ENCODE measurements around the gene SET.
A peak's percentile ranks its signal among the peaks of the same experiment; 100 is the strongest.

Gene SET

GRCh38 chr9:128713411-128713780, 24.4 kb downstream of the SET start:
- DNase-seq, result no peak

GRCh38 chr9:128713941-128714573, 25.0 kb downstream of the SET start:
- DNase-seq, result no peak

DNA sequence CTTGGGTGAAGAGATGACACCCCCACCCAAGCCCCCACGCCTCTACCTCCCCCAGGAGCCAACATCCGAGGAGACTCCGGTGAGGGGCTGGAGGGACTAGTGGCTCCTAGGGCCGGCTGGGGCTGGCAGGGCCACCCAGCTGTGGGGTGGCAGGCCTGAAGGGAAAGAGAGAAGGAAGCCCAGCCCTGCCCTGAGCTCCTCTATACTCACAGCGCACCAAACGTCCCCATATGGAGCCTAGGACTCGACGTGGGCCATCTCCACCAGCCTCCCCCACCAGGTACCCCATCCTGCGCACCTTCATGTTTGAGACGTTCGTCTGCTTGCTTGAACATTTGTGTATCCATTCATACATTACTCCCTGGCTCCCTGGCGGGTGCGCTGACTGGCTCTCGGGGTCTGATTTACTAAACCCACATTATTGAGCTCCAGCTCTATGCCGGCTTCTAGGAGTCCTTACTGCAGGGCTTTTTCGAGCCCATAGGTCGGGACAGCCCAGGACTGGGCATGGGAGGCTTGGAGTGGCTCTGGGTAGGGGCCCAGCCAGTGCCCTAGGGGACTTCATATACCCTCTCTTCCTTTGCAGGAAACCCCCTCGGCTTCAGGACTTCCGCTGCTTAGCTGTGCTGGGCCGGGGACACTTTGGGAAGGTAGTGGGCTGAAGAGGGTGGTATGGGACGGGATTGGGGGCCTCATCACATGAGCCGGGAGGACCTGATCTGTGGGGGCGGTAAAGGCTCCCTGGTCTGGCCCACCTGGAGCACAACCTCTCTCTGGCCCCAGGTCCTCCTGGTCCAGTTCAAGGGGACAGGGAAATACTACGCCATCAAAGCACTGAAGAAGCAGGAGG, 25.8 kb downstream of the SET start:
- no peak for DNase-seq

- no peak for DNase-seq
These were observed 26.4 kb downstream of the SET start for GRCh38 chr9:128715436-128715750.

DNA sequence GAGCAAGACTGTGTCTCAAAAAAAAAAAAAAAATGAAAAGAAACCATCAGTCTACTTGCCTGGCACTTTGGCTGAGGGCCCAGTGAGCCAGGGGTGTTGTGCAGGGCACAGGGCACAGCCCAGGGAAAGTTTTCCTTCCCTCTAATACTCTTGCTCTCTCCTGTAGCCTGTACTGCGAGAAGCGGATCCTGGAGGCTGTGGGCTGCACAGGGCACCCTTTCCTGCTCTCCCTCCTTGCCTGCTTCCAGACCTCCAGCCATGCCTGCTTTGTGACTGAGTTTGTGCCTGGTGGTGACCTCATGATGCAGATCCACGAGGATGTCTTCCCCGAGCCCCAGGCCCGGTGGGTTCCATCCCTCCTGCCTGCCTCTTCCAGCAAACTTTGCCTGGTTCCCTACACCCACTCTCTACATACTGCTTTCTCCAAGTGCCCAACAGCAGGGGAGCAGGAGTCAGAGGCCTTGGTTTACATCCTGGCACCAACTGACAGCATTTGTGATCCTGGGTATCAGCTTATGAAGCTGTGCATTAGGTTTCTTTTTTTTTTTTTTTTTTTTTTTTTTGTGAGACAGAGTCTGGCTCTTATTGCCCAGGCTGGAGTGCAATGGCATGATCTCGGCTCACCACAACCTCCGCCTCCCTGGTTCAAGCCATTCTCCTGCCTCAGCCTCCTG, 27.7 kb downstream of the SET start:
- DNase-seq, result no peak

DNA sequence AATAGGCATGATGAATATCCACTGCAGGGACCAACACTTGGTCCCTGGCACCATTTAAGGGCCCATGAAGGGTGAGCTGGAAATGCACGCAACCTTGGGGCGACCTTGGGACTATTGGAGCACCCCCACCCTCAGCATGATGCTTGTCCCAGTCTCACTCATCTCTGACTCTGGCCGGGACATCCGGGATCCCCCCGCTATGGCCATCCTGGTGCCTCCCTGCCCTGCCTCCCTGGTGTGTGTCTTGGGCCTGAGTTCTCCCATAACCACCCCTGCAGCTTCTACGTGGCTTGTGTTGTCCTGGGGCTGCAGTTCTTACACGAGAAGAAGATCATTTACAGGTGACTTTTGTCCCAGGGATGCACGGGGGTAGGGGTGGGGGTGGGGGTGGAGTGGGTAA, 29.0 kb downstream of the SET start:
- no peak for DNase-seq

DNA sequence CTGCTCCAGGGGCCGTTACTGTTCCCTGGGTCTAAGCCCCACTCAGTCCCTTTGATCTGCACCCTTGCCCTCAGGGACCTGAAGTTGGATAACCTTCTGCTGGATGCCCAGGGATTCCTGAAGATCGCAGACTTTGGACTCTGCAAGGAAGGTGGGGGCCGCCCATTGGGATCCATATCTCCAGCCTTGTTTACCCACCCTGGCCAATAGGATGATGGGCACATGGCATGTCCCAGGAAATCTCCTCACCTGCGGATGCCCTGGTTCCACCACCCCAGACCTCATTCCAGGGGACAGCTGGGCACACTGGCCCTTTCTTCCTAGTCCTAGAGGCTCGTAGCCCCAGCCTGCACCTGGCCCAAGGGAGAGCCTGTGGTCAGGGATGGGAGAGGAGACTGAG, 29.5 kb downstream of the SET start:
- DNase-seq, result no peak

GRCh38 chr9:128719919-128720605, 31.0 kb downstream of the SET start:
- no peak for DNase-seq

DNA sequence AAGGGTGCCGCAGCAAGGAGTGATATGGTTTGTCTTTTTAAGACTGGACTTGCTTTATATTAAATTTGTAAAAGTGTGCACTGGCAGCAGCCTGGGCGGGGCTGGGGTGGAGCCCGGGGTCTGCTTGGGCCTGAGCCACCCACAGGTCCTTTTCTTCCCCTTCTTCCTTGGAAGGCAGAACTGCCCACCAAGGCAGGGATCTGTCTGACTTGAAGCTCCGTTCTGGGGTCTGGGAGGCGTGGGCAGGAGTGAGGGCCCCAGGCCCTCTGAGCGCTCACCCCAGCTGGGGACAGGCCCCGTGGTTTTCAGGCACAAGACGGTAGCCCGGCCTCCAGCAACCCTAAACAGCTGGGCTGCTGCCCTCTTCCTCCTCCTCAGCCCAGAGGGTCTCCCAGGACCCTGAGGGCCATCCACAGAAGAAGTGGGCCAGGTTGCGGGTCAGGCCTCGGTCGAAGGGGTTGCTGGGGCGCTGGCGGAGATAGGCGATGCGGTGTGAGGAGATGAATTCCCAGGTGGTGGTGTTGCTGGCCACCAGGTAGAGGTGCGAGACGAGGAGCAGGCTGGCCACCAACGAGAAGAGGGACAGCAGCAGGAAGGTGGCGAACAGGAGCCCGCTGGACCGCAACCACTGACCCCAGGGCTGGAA, 31.9 kb downstream of the SET start:
- DNase-seq, result no peak

DNA sequence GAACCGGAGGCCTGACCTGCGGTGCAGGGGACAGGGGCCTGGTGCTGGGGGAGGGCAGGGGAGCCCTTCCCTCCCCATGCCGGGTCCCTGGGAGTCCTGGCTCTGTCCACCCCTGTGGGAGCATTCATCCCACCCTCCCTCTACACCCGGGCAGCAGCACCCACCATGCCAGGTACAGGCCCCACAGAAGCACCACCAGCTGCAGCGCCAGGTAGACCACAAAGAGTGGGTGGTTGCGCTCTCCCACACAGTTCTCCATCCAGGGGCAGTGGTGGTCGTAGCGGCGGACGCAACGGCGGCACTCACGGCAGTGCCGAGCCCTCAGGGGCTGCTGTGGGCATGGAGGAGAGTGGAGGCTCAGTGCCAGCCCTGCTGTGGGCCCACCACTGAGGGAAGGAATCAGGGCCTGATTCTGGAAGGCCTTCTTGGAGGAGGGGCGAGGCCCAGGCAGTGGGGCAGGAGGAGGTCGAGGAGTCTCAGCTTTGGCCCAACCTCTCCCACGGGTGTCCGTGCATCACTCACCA, 32.5 kb downstream of the SET start:
- DNase-seq, result no peak

DNA sequence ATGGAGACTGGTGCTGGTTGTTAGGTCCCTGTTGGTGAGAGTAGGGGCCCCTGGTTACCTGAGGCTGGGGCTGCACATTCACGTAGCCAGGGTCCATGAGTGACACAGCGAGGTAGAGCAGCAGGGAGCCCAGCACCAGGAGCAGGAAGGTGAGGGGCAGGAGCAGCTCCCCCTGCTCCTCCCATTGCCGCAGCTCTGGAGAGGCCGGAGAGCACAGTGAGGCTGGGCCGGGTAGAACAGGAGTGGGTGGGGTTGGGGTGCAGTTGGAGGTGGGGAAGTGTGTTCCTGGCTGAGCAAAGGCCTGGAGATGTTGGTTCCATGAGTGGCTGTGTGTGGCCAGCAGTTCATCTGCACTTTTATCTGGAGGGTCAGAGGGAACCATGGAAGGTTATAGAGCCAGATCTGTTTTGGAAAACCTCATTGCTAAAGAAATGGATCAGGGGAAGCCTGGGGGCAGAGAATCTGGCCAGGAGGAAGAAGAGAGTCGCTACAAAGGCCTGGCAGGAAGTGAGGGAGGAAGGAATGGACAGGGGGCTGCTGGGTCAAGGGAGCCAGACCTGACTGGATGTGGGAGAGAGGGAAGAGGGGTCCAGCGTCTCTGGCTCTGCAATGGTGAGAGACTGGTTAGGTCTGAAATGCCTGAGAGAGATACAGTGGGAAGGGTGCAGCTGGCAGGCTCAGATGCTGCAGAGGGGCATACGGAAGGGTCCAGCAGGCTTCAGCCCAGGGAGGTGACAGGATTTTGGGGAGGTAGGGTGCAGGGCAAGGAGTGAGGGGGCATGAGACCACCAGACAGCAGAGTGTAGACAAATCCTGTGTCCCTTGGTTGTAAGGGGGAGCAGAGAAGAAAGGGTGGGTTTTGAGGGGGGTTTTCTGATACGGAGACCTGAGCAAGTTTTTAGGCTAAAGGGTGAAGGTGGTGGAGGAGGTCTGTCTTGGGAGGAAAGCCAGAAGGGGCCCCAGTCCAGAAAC, 33.6 kb downstream of the SET start:
- DNase-seq, result no peak

DNA sequence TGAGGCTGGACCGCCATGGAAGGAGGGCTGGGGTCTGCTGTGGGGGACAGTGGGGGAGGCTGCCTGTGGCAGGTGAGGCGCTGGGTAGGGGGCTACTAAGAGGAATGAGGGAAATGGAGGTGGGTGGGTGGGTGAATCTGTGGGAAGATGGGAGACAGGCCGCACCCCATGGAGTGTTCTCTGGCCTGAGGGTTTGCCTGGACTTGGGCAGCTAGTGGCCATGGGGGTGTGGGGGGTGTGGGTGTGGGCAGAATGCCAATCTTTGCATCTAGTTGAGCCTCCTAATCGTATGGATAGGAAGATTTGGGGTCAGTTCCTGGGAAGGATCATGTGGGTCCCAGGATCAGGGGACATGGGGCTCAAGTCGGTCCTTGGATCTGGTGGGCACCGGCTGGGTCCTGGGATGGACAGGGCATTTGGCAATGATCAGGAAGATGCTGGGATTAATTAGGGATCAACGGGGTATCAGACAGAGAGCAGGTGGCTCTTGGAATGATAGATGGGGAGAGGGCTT, 34.4 kb downstream of the SET start:
- no peak for DNase-seq

- DNase-seq, result peak; percentile 76 to 83
These were observed 35.1 kb downstream of the SET start, which contains the start of gene ZDHHC12 for GRCh38 chr9:128723866-128724743. Gene ZDHHC12 (minus strand): TSS chr9:128724127. CDS start chr9:128724093, 34 bp downstream.

- DNase-seq, result peak; percentile 30 to 33
These were observed 35.8 kb downstream of the SET start for GRCh38 chr9:128724744-128725211.

DNA sequence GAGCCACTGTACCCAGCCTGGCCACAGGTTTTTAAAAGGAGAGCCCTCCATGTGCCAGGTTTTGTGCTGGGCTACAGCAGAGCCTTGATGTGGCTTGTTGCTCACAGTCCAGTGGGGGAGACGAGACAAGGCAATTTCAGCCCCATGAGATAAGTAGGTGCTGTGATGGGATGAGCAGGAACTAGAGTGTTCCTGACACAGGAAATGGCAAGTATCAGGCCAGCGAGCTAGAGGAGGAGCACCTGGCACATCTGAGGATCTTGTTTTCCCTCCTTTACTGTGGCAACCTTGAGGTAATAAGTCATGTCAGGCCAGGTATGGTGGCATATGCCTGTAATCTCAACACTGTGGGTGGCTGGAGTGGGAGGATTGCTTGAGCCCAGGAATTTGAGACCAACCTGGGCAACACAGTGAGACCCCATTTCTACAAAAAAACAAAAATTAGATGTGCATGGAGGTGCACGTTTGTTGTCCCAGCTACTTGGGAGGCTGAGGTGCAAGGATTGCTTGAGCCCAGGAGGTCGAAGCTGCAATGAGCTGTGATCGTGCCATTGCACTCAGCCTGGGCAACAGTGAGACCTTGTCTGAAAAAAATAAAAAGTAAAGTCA, 38.7 kb downstream of the SET start:
- DNase-seq, result no peak

DNA sequence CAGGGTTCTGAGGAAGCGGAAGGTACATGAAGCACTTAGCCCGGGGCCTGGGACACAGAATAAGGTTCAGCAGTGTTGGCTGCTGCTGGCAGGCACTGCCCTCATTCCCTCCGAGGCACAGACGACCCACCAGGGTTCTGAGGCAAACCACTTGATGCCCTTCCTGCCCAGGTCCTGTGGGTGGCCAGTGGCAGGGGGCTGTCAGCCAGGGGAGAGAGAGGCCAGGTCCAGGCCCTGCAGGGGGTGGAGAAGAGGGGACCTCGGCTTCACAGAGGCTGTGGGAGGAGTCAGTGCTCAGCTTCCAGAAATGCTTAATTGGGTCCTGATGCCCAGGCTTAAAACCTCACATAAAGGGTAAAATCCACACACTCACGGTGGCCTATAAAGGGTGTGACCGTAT, 39.3 kb downstream of the SET start:
- DNase-seq, result no peak

DNA sequence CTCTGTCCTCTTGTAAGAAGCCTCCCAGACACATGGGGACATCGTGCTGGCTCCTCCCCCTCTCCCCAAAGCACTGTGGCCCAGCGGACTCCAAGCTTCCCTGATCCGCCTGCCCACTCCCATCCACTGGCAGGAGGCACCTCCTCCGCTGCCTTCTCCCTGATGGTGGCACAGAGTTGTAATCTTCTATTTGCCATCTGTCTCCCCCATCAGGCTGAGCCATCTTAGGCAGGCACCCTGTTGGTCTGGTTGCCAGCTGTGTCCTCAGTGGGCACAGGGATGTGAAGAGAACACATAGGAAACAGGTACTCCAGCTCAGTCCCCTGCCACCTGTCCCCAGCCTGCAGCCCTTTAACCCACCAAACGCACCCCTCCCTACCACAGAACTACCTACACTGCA, 40.3 kb downstream of the SET start:
- DNase-seq, result peak in 1 of 2 donors; percentile 1

DNA sequence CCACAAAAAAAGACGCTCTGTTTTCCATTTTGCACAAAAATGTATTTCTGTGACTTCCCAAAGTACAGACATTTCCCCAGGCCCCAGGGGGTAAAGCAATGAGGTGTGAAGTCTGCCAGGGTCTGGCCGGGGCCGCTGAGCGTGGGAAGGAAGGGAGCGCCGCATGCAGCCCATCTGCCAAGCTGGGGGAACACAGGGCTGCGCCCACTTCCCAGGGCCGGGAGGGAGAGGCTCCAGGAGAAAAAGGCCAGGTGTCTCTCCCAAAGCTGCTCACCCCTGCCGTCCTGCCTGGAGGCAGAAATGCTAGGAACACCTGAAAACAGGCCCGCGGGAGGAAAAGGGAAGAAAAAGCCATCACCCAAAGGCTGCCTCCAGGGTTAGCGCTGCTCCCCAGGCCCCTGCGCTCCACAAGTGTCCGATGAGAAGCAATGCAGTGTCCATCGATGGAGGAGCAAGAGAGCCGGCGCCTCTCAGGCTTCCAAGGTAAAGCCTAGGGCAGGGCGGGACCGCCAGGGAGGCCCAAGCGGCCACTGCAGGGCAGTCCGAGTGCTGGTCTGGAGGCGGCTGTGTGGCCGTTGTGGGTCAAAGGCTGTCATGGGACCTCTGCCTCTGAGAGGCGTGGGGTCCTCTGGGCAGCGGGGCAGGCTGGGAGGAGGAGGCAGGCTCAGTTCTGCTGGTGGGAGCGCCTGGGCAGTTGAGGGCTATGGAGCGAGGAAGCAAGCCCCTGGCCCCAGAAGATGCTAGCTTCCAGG, 40.9 kb downstream of the SET start:
- no peak for DNase-seq

DNA sequence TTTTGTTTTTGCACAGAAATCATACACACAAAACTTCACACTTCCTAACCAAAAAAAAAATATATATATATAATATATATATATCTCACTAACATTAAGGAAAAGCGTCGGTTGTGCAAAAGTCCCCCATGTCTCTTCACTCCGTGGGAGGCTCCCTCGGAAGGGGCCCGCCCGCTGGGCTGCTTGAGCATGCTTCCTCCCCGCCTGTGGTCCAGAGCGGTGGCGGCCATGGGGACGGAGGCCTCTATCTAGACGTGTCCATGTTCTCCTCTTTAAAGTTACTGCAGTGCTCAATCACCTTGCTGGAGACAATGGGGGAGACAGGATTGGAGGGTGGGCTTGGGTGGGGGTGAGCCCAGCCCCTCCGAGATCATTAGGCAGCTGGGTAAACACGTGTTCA, 42.1 kb downstream of the SET start:
- DNase-seq, result no peak

Data from hippocampal formation (tissue), 2 donors.